ENCODE results near the gene PRKCSH. TPM values are rescaled to one million over a fixed set of nuclear protein-coding genes. Genes with fewer than 3 reads are reported as not detected.
A peak's percentile ranks its signal among the peaks of the same experiment; 100 is the strongest.

PRKCSH gene
- total and polyA plus RNA-seq, 7 experiments from 2014 or later, result 30.6 to 332 (median 279) TPM

GRCh38 chr19:11420429-11421370, 14.7 kb upstream of the PRKCSH start:
- POLR2A ChIA-PET, result interaction anchor here (0.6 to 5.4 kb wide), 4 partner anchors 10 to 46 kb away, joined by 3 to 31 read pairs (median 4); partner anchors contain the start of genes EPOR and SWSAP1
- Histone ChIP-seq H3K4me3 (ENCODE audit: low read length) (peak overlapping the region; percentile 47), H3K27me3 (ENCODE audit: control insufficient read depth in 2 of 2, insufficient read depth in 2 of 2, low read length in 2 of 2) (peaks cover 9 to 36% of the 10 kb centered on the region in 2 donors)

GRCh38 chr19:11421371-11422098, 13.9 kb upstream of the PRKCSH start:
- intact Hi-C loops (cut with micrococcal nuclease), result loop anchor here (1.0 to 2.0 kb wide), 3 partner anchors 14 to 41 kb away; partner anchors contain the start of genes ODAD3 (in 1 of the 2) and PRKCSH (in 1 of the 2)
- H3K36me3 Mint-ChIP-seq, result no peaks in the 10 kb centered on the region
- H3K27ac ChIP-seq (ENCODE audit: low read depth, low read length), result no peak overlapping the region
- peaks cover 14 to 40% of the 10 kb centered on the region in 2 donors for H3K4me1 ChIP-seq (ENCODE audit: control insufficient read depth in 2 of 2, insufficient read depth in 2 of 2, low read length in 2 of 2)
- ATAC-seq (peak; percentile 62), DNase-seq (peak in 8 of 9 donors; percentile 23 to 62 (median 32))
- H3K4me3 ChIP-seq (ENCODE audit: low read length), result peak overlapping the region; percentile 47
- peaks cover 9 to 36% of the 10 kb centered on the region in 2 donors for H3K27me3 ChIP-seq (ENCODE audit: control insufficient read depth in 2 of 2, insufficient read depth in 2 of 2, low read length in 2 of 2)
- peak overlapping the region; percentile 66 to 85 (median 78) for H3K4me3 Mint-ChIP-seq
- peaks cover 0 to 3% (median 0%) of the 10 kb centered on the region in 11 donors for H3K9me3 Mint-ChIP-seq
- CTCF ChIA-PET, result interaction anchor here (0.8 to 1.2 kb wide), 3 partner anchors 14 to 45 kb away, joined by 4 to 5 read pairs (median 4); partner anchors contain the start of genes ODAD3 and PRKCSH
- POLR2A ChIA-PET, result interaction anchor here (0.6 to 5.4 kb wide), 5 partner anchors 9 to 47 kb away, joined by 3 to 31 read pairs (median 5); partner anchors contain the start of genes EPOR and SWSAP1
- peaks cover 27 to 45% (median 36%) of the 10 kb centered on the region in 7 donors for H3K4me1 Mint-ChIP-seq
- peak overlapping the region in 2 of 9 donors; percentile 41 to 52 for H3K27ac Mint-ChIP-seq
- no peaks in the 10 kb centered on the region for H3K36me3 ChIP-seq (ENCODE audit: control insufficient read depth in 2 of 3, insufficient read depth in 3 of 3, low read length in 3 of 3)
- H3K9me3 ChIP-seq (ENCODE audit: control insufficient read depth in 2 of 3, low read length in 3 of 3), result no peaks in the 10 kb centered on the region
- peaks cover 34 to 71% (median 49%) of the 10 kb centered on the region in 5 donors for H3K27me3 Mint-ChIP-seq

More at GRCh38 chr19:11420429-11421370, 14.7 kb upstream of the PRKCSH start:
- Histone ChIP-seq H3K36me3 (ENCODE audit: control insufficient read depth in 2 of 3, insufficient read depth in 3 of 3, low read length in 3 of 3) (no peaks in the 10 kb centered on the region), H3K9me3 (ENCODE audit: control insufficient read depth in 2 of 3, low read length in 3 of 3) (no peaks in the 10 kb centered on the region), H3K27ac (ENCODE audit: low read depth, low read length) (no peak overlapping the region), H3K4me1 (ENCODE audit: control insufficient read depth in 2 of 2, insufficient read depth in 2 of 2, low read length in 2 of 2) (peaks cover 14 to 40% of the 10 kb centered on the region in 2 donors)
- Mint-ChIP-seq H3K4me3 (peak overlapping the region; percentile 57 to 85 (median 76)), H3K4me1 (peaks cover 27 to 45% (median 36%) of the 10 kb centered on the region in 7 donors), H3K27ac (peak overlapping the region in 1 of 9 donors; percentile 52), H3K36me3 (no peaks in the 10 kb centered on the region), H3K27me3 (peaks cover 34 to 78% (median 52%) of the 10 kb centered on the region in 5 donors), H3K9me3 (peaks cover 0 to 3% (median 0%) of the 10 kb centered on the region in 11 donors)
- ATAC-seq (no peak), DNase-seq (no peak)
- CTCF ChIA-PET, result interaction anchor here (0.8 to 1.2 kb wide), 3 partner anchors 40 to 46 kb away, joined by 3 to 4 read pairs (median 4); partner anchors contain the start of gene SWSAP1
- intact Hi-C loops (cut with micrococcal nuclease), result no loop called here

- H3K27me3 Mint-ChIP-seq, result peaks cover 34 to 63% (median 48%) of the 10 kb centered on the region in 5 donors
- peak; percentile 81 for ATAC-seq
- peaks cover 0 to 3% (median 0%) of the 10 kb centered on the region in 11 donors for H3K9me3 Mint-ChIP-seq
- CTCF ChIA-PET, result interaction anchor here (1.2 kb wide), 2 partner anchors 13 to 42 kb away, joined by 4 to 5 read pairs; partner anchors contain the start of genes ODAD3 and PRKCSH
- peaks cover 27 to 45% (median 37%) of the 10 kb centered on the region in 7 donors for H3K4me1 Mint-ChIP-seq
- H3K27ac ChIP-seq (ENCODE audit: low read depth, low read length), result no peak overlapping the region
- no peaks in the 10 kb centered on the region for H3K9me3 ChIP-seq (ENCODE audit: control insufficient read depth in 2 of 3, low read length in 3 of 3)
- H3K4me3 Mint-ChIP-seq, result peak overlapping the region; percentile 74 to 85 (median 81)
- DNase-seq, result peak; percentile 27 to 72 (median 39)
- POLR2A ChIA-PET, result interaction anchor here (0.6 to 5.4 kb wide), 4 partner anchors 9 to 47 kb away, joined by 3 to 31 read pairs (median 6); partner anchors contain the start of gene SWSAP1
- no peak overlapping the region for H3K27ac Mint-ChIP-seq
- intact Hi-C loops (cut with micrococcal nuclease), result loop anchor here (1.0 to 2.0 kb wide), 3 partner anchors 13 to 42 kb away; partner anchors contain the start of genes ODAD3 (in 1 of the 2) and PRKCSH (in 1 of the 2)
- H3K27me3 ChIP-seq (ENCODE audit: control insufficient read depth in 2 of 2, insufficient read depth in 2 of 2, low read length in 2 of 2), result peaks cover 9 to 36% of the 10 kb centered on the region in 2 donors
- H3K4me3 ChIP-seq (ENCODE audit: low read length), result peak overlapping the region; percentile 47
- no peaks in the 10 kb centered on the region for H3K36me3 ChIP-seq (ENCODE audit: control insufficient read depth in 2 of 3, insufficient read depth in 3 of 3, low read length in 3 of 3)
- H3K4me1 ChIP-seq (ENCODE audit: control insufficient read depth in 2 of 2, insufficient read depth in 2 of 2, low read length in 2 of 2), result peaks cover 14 to 40% of the 10 kb centered on the region in 2 donors
- H3K36me3 Mint-ChIP-seq, result no peaks in the 10 kb centered on the region
Measured at GRCh38 chr19:11422163-11423065, 13.0 kb upstream of the PRKCSH start.

- Histone ChIP-seq H3K27ac (ENCODE audit: low read depth, low read length) (no peak overlapping the region), H3K9me3 (ENCODE audit: control insufficient read depth in 2 of 3, low read length in 3 of 3) (no peaks in the 10 kb centered on the region), H3K27me3 (ENCODE audit: control insufficient read depth in 2 of 2, insufficient read depth in 2 of 2, low read length in 2 of 2) (peaks cover 9 to 36% of the 10 kb centered on the region in 2 donors), H3K4me3 (ENCODE audit: low read length) (no peak overlapping the region), H3K4me1 (ENCODE audit: control insufficient read depth in 2 of 2, insufficient read depth in 2 of 2, low read length in 2 of 2) (peaks cover 14 to 40% of the 10 kb centered on the region in 2 donors), H3K36me3 (ENCODE audit: control insufficient read depth in 2 of 3, insufficient read depth in 3 of 3, low read length in 3 of 3) (no peaks in the 10 kb centered on the region)
- no peak for ATAC-seq
- DNase-seq, result no peak
- peaks cover 27 to 45% (median 35%) of the 10 kb centered on the region in 7 donors for H3K4me1 Mint-ChIP-seq
- peaks cover 0 to 3% (median 0%) of the 10 kb centered on the region in 11 donors for H3K9me3 Mint-ChIP-seq
- intact Hi-C loops (cut with micrococcal nuclease), result loop anchor here in 1 of 2 donors (2.0 kb wide), 1 partner anchor 42 kb away; no protein-coding TSS in a partner anchor
- CTCF ChIA-PET, result no interaction called here
- H3K27me3 Mint-ChIP-seq, result peaks cover 34 to 55% (median 41%) of the 10 kb centered on the region in 5 donors
- H3K4me3 Mint-ChIP-seq, result peak overlapping the region; percentile 23 to 85 (median 81)
- H3K36me3 Mint-ChIP-seq, result no peaks in the 10 kb centered on the region
- POLR2A ChIA-PET, result interaction anchor here (1.7 to 5.4 kb wide), 3 partner anchors 8 to 48 kb away, joined by 5 to 31 read pairs (median 6); partner anchors contain the start of gene SWSAP1
- peak overlapping the region in 2 of 9 donors; percentile 41 to 51 for H3K27ac Mint-ChIP-seq
Measured at GRCh38 chr19:11423164-11423790, 12.2 kb upstream of the PRKCSH start.

- Histone ChIP-seq H3K9me3 (ENCODE audit: control insufficient read depth in 2 of 3, low read length in 3 of 3) (no peaks in the 10 kb centered on the region), H3K4me3 (ENCODE audit: low read length) (no peak overlapping the region), H3K27ac (ENCODE audit: low read depth, low read length) (no peak overlapping the region), H3K36me3 (ENCODE audit: control insufficient read depth in 2 of 3, insufficient read depth in 3 of 3, low read length in 3 of 3) (no peaks in the 10 kb centered on the region), H3K4me1 (ENCODE audit: control insufficient read depth in 2 of 2, insufficient read depth in 2 of 2, low read length in 2 of 2) (peaks cover 14 to 40% of the 10 kb centered on the region in 2 donors), H3K27me3 (ENCODE audit: control insufficient read depth in 2 of 2, insufficient read depth in 2 of 2, low read length in 2 of 2) (peaks cover 9 to 36% of the 10 kb centered on the region in 2 donors)
- ChIA-PET POLR2A (interaction anchor here (5.4 kb wide), 1 partner anchor 49 kb away, joined by 31 read pairs; the partner anchor contains the start of gene SWSAP1), CTCF (no interaction called here)
- H3K4me3 Mint-ChIP-seq, result peak overlapping the region in 7 of 10 donors; percentile 7 to 85 (median 77)
- H3K4me1 Mint-ChIP-seq, result peaks cover 27 to 44% (median 33%) of the 10 kb centered on the region in 7 donors
- intact Hi-C loops (cut with micrococcal nuclease), result loop anchor here in 1 of 2 donors (2.0 kb wide), 1 partner anchor 43 kb away; no protein-coding TSS in a partner anchor
- peak overlapping the region in 1 of 9 donors; percentile 41 for H3K27ac Mint-ChIP-seq
- peaks cover 32 to 50% (median 40%) of the 10 kb centered on the region in 5 donors for H3K27me3 Mint-ChIP-seq
- DNase-seq (no peak), ATAC-seq (no peak)
- H3K36me3 Mint-ChIP-seq, result no peaks in the 10 kb centered on the region
- peaks cover 0 to 3% (median 0%) of the 10 kb centered on the region in 11 donors for H3K9me3 Mint-ChIP-seq
Measured at GRCh38 chr19:11423791-11424181, 11.6 kb upstream of the PRKCSH start.
